Measurements from ENCODE around the gene ADGRL2. TPM values are rescaled to one million over a fixed set of nuclear protein-coding genes. Genes with fewer than 3 reads are reported as not detected.
"Not testable (repeated sequence)": the region's sequence is repeated elsewhere in the genome, so short reads cannot be mapped to it uniquely, and the experiment has no call there.

ADGRL2 gene
- total RNA-seq, 2 donors from 2014 or later, result 83.1 to 121 TPM

DNA sequence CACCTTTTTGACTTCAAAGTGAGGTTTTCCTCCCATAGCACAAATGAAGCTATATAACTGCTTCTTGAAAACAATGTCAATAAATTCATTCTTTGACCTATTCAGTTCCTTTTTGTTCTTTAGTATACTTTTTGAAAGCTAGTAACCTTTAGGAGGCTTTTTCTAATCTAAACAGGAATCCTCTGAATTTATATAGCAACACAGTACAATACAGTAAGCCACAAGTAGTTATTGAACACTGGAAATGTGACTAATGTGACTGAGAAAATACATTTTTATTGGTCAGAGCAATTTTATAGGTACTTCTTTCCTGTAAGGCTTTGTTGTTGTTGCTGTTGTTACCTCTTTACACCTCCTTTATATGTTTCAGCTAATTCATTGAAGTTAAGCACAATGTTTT is 49.8 kb downstream of the ADGRL2 start:
- Histone ChIP-seq H3K27ac (no peak overlapping the region), H3K4me3 (no peak overlapping the region), H3K36me3 (no peaks in the 10 kb centered on the region), H3K27me3 (no peaks in the 10 kb centered on the region), H3K4me1 (peaks cover 0 to 12% of the 10 kb centered on the region in 2 donors), H3K9me3 (no peaks in the 10 kb centered on the region)
- no peak for DNase-seq (ENCODE audit: low spot score)
- TF ChIP-seq, protein P1, sequence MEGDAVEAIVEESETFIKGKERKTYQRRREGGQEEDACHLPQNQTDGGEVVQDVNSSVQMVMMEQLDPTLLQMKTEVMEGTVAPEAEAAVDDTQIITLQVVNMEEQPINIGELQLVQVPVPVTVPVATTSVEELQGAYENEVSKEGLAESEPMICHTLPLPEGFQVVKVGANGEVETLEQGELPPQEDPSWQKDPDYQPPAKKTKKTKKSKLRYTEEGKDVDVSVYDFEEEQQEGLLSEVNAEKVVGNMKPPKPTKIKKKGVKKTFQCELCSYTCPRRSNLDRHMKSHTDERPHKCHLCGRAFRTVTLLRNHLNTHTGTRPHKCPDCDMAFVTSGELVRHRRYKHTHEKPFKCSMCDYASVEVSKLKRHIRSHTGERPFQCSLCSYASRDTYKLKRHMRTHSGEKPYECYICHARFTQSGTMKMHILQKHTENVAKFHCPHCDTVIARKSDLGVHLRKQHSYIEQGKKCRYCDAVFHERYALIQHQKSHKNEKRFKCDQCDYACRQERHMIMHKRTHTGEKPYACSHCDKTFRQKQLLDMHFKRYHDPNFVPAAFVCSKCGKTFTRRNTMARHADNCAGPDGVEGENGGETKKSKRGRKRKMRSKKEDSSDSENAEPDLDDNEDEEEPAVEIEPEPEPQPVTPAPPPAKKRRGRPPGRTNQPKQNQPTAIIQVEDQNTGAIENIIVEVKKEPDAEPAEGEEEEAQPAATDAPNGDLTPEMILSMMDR (IDR thresholded peaks at IDR 0.05), result no peak

DNA sequence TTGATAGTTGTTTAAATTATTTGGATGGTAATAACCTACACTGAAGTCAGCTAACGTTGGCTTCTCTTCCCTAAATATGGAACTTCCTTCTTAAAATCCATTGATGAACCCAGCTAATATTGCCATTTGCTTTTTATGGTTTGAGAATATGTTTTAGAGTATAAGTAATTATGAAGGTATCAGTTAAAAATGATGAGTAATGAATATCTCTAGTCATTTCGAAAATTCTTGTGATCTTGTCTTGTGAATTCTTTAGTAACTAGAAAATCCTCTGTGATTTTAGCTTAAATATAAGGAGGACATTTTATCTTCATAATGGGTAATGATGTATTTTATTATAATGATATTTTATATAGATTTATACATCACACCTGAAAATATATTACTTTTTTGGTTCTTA is 50.5 kb downstream of the ADGRL2 start:
- no peak for DNase-seq (ENCODE audit: low spot score)
- Histone ChIP-seq H3K4me3 (no peak overlapping the region), H3K36me3 (no peaks in the 10 kb centered on the region), H3K27me3 (no peaks in the 10 kb centered on the region), H3K27ac (no peak overlapping the region), H3K4me1 (peaks cover 0 to 12% of the 10 kb centered on the region in 2 donors), H3K9me3 (no peaks in the 10 kb centered on the region)
- TF ChIP-seq, protein P1 (IDR thresholded peaks at IDR 0.05), result no peak

DNA sequence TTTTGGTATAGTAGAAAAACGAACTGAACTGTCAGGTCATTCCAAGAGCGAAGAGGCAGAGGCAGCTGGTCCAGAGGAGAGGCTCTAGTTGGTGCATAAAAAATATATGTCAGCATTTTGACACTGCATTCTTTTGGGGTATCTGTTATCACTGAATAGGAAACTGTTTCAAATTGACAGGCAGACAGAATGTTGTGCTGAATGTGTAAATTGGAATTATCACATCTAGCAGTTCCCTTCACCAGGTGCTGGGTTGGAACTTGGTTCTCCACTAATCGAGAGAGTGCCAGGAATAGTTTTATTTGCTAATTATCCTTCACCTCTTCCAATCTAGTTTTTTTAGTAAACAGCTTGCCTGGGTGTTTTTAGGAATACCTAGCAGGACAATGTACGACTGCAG is 52.2 kb downstream of the ADGRL2 start:
- no peaks in the 10 kb centered on the region for H3K27me3 ChIP-seq
- no peaks in the 10 kb centered on the region for H3K36me3 ChIP-seq
- TF ChIP-seq, protein P1 (IDR thresholded peaks at IDR 0.05), result no peak
- DNase-seq (ENCODE audit: low spot score), result no peak
- no peaks in the 10 kb centered on the region for H3K9me3 ChIP-seq
- H3K27ac ChIP-seq, result no peak overlapping the region
- H3K4me3 ChIP-seq, result no peak overlapping the region
- H3K4me1 ChIP-seq, result peaks cover 0 to 9% of the 10 kb centered on the region in 2 donors

DNA sequence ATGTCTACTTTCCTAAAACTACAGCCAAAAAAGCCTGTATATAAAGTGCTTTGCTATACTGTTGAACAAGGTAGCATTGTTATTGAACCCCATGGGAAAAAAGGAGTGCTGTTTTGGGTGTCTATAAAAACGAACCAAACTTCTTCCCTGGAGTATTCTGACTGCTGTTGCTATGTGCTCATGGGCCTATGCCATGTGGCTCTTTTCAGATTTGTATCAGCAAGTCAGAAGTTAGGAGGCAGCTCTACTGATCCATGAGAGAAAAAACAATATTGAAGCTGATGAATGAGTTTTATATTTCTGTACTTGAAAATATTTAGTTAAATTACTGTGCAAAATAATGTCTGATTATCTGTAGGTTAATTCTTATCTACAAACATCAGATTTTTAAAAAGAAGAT is 66.5 kb downstream of the ADGRL2 start:
- Histone ChIP-seq H3K27ac (no peak overlapping the region), H3K27me3 (no peaks in the 10 kb centered on the region), H3K9me3 (no peaks in the 10 kb centered on the region), H3K36me3 (no peaks in the 10 kb centered on the region), H3K4me1 (peaks cover 0 to 8% of the 10 kb centered on the region in 2 donors), H3K4me3 (no peak overlapping the region)
- TF ChIP-seq, protein P1 (IDR thresholded peaks at IDR 0.05), result no peak
- DNase-seq (ENCODE audit: low spot score), result no peak

DNA sequence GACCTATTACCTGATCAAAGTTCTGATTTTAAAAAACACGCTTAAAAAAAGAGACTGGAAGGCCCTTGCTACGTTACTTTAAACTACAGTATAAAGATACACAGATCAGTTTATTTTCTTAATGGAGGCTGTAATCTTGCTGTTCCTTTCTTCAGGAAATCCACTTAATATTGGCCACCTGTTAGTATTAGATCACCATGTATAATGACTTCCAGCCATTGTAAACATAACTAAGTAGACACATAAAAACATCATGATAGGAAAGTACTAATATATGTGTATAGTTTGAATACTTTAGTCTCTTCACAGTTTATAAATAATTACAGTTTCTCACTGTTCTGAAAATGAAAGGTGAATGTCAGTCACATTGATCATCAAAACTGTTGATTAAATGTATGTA is 68.6 kb downstream of the ADGRL2 start:
- TF ChIP-seq, protein P1 (IDR thresholded peaks at IDR 0.05), result no peak
- DNase-seq (ENCODE audit: low spot score), result no peak
- Histone ChIP-seq H3K36me3 (no peaks in the 10 kb centered on the region), H3K4me1 (peaks cover 0 to 8% of the 10 kb centered on the region in 2 donors), H3K9me3 (no peaks in the 10 kb centered on the region), H3K4me3 (no peak overlapping the region), H3K27ac (no peak overlapping the region), H3K27me3 (no peaks in the 10 kb centered on the region)

DNA sequence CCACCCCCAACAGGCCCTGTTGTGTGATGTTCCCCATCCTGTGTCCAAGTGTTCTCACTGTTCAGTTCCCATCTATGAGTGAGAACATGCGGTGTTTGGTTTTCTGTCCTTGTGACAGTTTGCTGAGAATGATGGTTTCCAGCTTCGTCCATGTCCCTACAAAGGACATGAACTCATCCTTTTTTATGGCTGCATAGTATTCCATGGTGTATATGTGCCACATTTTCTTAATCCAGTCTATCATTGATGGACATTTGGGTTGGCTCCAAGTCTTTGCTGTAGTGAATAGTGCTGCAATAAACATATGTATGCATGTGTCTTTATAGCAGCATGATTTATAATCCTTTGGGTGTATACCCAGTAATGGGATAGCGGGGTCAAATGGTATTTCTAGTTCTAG is 70.4 kb downstream of the ADGRL2 start:
- peaks cover 0 to 17% of the 10 kb centered on the region in 2 donors for H3K4me1 ChIP-seq
- H3K27me3 ChIP-seq; DNase-seq (ENCODE audit: low spot score): not testable (repeated sequence)

More for the DNA sequence above, 70.4 kb downstream of the ADGRL2 start:
- not testable (repeated sequence) for H3K27ac ChIP-seq, H3K4me3 ChIP-seq, H3K36me3 ChIP-seq, H3K9me3 ChIP-seq
